HG03457 (cell line): ENCODE data around the gene COLEC12.

Experiments used
- ATAC-seq: cut with Tn5 transposase; IDR thresholded peaks from one replicate; pipeline ENCODE4 v1.9.1; 2021; ENCODE audit warnings: moderate number of reproducible peaks; ENCODE audit not compliant: unreplicated experiment

The COLEC12 gene

DNA sequence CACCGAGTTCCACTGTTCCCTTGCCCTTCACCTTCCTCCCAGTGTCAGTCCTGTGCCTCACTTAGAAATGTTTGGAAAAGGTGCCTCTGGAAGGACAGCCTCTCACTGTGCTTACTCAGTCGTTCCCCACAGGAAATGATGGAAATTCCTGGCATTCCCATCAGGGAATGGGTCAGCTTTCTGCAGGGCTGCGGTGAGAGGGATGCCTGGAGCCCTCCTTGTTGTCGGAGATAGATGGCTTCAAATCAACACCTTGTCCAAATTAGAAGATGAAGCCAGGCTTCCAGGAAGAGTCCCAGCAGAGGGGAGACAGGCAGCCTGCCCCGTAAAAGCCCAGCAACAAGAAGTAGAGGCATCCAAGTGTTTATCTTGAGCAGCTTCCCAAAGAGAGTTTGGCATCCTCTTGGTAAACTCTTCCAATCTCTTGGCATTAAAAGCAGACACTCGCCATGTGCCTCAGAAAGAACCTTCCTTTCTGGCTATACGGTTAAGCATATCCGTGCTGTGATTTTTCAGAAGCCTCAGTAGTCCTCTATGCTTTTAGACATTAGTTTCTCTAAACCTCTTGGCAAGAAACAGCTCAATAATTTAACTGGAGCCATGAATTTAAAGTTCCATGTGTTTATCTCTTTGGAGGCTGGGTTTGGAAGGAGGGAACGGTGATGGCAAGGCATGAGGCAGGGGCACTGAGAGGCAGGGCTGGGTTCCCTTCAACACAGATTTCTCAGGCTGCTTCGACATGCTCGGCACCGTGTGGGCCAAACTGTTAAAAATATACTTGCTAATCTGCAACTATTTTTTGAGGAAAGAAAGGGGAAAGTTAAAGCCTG lies 25.1 kb downstream of the COLEC12 start:
- no peak for ATAC-seq

DNA sequence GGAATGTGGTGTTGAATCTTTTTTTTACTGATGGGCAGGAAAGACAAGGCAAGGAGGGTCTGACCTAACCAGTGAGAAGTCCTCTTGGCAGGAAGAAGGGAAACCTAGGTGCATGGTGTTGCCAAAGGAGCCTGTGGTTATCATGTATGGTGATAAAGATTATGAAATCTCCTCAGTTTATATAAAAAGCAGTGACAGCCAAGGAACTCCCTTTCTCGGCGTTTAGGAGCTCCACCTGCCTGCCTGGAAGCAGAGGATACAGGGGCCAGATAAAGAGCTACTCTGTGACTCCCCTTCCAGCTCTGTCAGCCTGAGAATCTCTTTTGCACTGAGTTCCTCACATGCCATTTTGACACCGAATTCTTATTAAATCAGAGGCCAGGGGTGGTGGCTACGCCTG lies 26.1 kb downstream of the COLEC12 start:
- no peak for ATAC-seq

DNA sequence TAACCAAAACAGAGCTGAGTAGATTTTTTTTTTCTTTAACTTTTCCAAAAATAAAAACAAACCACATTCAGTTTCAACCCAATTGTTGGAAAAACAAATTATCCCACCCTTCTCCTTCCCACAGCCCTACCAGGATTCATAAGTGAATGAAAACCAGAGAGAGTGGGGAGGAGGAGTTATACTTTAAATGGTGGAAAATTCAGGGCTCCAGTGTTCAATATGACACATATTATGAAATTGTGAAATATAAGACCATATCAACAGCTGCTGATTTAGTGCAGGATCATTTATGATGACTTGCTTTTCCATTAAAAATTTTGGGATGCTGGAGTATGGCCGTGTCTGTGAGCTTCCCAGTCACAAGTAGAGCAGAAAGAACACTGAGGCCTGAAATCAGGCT lies 26.7 kb downstream of the COLEC12 start:
- no peak for ATAC-seq

DNA sequence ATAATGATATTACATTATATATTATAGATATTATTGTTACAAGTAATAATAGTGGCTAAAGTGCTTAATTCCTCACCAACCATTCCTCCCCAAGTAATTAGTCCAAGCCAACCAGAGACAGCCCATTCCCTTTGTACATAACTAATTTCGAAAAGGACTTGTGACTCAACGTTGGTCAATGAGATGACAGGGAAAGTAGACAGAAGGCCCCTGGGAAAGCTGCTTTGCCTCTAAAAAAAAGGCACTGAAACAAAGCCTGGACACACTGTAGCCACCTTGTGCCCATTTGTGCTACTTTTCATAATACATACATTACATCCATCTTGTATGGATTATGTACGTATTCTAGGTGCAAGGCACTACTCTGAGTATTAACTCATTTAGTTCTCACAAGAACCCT lies 28.8 kb downstream of the COLEC12 start:
- ATAC-seq: no peak

DNA sequence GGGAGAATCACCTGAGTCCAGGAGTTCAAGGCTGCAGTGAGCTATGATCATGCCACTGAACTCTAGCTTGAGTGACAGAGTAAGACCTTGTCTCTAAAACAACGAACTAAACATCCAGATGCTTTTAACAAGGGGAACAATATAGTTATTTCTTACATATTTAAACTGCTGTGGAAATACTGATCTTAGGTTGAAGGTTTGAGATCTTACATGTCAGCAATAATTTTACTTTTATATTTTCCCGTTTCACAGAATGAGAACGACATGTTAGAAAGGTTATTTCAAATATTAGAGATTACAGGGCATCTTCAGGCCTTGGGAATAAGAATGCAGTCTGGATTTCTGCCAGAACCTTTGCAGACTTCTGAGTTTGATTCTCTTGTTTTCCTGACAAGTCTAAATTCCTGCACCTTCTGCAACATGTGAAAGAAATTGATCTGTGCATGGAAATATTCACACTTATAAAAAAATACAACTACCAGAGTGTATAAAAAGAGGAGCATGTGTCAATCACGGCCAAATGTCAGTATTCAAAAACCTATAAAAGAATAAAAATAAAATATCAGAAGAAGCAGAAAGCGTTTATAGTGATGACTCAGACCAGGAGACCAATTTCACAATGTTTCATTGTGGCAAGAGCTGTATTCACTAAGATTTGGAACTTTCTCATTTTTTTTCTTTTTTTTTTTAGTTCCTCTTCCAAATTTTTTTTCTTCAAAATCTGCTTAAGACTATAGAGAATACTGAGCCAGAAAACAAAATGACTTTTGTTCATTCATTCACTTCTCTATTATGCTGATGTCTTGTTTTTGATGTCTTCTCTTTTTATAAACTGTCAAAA lies 29.6 kb downstream of the COLEC12 start:
- ATAC-seq: no peak

DNA sequence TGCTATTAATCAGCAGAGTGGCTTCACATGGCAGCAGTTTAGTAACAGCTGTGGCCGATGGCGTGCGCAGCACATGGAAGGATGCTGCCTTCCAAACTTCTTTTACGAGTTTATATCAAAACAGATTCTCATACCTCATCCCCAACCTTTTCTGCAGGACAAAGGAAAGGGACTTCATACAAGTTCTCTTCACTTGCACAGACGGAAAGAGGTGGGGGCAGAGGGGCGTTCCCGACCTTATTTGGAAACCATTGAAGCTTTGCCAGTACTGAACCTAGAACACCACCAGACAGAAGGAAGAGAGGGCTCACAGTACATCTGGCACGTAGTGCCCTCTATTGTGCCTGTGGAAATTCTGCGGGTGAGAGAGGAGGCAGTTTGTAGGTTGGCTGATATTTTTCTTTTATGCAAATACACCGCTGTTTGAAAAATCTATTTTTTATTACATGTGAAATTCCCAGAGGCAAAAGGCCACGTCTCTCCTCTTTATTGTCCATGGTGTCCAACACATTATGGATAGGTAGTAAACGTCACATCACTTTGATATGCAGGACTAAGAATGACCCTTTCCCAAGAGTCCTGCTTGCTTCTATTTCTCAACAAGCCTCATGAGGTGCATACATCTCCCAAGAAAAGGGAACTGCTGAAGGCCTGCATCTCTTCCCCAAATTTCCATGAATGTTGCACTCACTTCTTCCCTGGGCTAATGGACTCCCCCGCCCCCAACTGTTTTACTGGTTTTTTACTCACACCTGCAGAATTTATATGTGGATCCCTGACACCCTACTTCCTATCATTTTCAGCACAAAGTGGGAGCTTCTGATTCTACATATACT lies 31.3 kb downstream of the COLEC12 start:
- ATAC-seq: no peak

DNA sequence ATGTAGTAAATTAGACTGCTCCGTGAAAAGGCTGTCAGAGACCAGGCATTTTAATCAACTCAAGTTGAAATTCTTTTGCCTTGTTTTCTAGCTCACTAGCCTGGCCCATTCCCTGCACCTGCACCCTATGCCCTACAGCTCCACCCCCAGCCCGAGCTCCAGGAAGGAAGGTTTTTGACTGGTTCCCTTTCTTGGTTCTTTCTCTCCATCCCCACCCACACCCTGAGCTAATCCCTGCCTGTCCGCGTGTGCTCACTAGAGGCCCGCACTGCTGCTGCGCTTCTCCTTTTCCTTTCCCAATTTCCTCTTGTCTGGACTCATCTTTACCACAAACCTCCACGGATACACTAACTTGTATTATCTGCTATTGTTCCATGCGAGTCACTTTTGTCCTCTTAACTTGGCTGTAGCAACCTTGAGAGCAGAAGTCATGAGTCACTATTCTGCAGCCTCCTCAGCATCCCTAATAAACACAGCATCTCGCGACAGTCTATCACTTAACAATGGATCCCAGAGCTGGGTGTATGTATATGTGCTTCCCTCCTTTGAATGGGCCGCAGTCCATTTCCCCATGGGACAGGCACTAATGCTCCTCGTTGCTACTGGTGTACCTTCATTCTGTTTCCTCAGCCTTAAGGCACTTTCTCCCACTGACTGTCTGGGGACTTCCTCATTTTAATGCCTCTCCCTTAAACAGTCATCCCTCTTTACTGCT lies 36.5 kb downstream of the COLEC12 start:
- ATAC-seq: no peak

DNA sequence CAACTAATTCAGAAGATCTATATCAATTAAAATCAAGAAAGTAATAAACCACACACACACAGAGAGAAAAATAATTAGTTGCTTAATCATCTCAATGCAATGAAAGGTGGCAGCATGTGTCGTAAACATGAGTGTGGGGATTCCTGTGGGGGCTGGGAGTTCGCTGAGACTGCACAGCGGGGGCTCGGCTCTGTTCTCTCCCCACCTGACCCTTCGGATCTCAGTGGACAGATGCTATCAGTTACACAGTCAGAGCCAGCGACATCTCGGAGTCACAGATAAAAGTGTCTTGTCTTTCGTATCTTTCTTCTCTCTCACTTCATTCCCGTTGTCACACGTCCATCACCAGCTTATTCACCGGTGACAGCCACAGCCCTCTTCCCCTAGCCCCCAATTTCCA lies 37.1 kb downstream of the COLEC12 start:
- ATAC-seq: no peak

DNA sequence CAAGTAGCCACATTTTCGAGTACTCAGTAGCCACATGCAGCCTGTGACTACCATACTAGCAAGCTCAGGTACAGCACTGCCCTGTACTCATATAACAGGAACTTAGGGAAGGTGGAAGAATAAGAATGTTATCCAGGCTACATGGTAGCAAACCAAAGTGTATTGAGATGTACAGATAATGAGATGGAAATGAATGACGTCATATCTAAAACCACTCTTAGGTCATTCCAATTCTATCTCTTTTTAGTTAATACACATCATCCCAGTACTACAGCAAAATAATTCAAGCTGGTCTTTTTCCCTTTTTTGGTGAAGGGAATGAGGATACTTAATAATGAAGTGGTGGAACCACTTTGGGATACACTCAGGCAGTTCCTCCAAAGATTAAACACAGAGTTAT lies 38.7 kb downstream of the COLEC12 start:
- no peak for ATAC-seq

DNA sequence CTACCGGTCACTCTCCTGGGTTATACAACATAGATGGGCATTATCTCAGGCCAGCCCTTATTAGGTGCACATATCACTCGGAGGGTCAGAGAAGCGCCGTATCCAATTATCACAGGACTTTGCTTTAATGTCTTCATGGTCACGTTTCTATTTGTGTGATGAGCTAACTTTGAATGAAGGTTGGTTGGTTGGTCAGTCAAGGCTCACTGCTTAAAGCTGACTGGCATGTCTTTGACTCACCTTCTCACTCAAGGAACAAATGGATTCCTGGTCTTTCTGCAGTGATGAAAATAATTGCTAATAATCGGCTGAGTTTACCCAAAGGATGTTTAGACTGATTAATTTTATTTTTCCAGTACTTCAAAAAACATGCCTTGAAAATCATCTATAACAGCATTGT lies 39.7 kb downstream of the COLEC12 start:
- no peak for ATAC-seq

DNA sequence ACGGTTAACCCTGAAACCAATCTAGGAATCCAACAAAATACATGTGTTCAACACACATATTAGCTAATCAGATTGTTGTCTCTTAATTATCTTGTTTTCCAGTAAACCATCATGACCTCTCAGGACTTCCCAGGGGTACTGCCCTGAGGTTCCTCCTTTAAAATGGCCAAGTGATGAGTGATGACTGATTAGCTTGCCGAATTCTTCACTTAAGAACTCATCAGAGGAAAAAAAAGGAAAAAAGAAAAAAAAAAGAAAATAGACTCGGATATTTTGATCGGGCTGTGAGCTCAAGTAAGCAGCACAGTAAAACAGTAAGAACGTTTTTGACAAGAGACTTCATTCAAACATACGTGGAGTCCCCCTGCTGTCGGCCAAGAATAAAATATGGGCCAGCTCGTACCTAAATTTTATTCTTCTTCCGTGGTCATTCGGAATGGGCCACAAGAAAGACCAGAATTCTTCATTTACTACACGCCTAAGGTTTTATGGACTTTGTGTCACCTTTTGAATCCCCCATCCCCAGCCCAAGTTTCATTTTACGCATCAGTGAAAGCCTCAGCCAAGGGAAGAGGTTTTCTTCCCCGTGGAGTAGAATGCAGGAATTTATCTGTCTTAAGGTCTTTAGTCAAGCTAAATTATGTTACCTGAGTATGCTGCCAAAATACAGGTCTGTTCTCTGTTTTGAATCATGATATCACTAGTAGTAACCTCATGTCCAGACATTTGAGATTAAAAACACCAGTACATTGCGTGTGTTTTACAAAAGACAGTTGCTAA lies 40.5 kb downstream of the COLEC12 start:
- no peak for ATAC-seq

DNA sequence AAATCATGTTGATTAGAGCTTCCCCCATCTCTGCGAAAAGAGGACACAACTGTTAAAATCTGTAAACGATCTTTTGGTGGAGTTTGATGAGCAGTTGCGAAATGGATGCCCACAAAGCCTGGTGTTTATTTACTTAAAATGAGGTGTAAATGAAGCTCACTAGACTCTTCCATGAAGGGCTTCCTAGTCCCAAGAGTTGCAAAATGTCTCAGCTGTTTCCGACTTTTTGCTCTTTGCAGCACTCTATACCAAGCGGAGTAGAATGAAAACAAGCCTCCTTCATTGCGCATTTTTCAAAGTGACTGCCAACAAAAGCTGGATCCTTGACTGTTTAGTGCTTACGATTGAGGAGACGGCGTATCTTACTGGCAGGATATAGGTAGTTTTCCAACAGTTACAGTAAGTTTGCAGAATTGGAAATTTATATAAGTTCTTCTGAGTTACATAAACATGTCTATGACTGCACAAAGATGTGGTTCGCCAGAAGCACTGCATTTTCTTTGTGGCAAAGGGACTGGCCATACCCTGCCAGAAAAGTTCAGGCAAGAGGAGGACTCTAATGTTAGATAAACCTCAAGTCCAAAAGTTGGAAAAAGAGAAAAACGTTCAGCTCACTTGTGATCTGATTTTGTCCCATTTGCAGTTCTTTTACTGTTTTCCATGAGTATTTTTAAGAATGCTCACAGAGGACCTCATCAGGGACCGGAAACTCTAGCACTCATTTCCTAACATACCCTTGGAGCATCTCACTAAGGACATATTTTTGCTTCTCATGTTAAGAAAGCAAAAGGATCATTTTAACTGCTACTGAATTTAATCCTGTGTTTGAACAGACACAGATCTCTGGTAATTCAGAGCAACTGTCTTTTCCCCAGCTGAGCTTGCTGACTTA lies 42.7 kb downstream of the COLEC12 start:
- ATAC-seq: no peak

DNA sequence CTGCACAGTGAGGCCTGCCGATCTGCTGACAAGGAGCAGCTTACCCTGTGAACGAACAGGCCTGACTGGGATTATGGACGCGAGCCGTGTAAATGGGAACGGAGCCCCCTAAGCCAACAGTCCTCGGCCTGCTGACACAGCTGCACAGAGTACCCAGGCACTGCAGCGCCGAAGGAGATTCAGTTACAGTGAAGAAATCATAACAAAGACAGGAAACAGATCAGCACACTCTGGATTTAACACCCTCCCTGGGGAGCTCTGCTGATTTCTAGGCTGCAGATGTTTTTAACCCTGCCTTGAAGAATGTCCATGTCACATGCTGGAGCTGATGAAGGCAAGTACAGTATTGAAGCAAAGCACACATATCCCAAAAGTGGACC lies 43.4 kb downstream of the COLEC12 start:
- no peak for ATAC-seq

DNA sequence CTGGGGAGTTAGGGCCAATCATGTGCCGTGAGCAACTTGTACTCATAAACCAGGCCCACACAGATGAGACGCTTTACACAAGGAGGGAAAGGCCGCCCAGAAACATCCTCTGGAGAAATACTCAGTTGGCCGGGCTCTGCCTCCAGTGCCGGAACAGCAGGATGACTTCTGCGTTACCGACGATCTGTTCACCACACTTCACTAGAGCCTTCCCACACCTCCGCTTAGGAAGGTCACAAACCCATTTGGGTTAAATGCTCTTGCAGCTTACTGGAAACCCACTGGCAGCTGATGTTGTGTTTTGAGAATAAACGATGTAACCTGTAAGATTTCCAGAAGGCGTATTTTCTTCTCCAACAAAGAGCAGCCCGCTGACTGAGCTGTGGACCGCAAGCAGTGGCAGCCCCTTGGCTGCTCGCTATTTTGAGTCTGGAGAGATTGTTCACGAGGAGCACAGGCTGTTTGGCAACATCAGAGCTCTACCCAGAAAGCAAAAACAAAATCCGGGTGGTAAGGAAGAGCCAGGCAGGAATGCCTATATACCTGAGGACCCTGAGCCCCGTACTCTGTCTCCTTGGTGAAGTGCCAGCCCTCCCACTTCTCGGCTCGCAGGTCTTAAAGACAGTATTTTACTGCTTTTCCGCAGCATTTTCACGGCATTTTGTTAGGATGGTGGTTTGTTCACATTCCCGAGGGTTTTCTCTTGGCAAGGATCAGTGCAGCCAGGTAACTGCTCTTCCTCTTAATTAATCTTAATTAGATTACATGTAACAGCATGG lies 44.0 kb downstream of the COLEC12 start:
- no peak for ATAC-seq

DNA sequence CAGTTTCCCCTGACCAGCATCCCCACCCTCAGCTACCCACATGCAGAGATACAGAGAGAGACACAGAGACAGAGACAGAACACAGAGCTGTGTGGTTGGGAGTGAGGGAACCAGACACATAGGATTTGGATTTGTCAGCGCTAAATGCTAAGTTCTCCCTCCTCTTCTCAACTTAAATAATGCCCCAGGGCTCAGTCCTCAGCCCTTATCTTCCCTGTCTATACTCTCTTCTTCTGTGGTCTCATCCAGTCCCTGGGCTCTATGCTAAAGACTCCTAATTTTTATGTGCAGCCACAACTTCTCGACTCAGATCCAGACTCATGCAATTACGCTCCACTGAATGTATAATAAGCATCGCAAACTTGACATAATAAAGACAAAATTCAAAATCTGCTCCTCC lies 47.1 kb downstream of the COLEC12 start:
- ATAC-seq: no peak

DNA sequence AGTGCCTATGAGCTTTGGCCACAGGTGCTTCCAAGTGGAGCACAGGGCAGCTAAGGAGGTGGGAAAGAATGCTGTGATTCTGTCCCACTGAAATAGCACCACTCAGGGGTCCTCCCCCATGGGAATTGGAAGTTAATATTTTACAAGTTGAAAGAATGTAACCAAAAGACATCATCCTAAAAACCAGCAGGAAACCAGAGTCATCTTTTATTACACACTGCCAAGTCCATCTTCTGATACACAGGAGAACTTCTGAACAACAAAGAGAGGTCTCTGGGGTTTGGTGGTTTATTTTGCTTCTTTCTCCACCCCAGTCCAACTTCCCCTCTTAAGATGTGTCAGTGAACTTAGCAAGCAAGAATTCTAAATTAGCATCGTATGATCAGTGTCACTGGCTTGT lies 47.7 kb downstream of the COLEC12 start:
- no peak for ATAC-seq

DNA sequence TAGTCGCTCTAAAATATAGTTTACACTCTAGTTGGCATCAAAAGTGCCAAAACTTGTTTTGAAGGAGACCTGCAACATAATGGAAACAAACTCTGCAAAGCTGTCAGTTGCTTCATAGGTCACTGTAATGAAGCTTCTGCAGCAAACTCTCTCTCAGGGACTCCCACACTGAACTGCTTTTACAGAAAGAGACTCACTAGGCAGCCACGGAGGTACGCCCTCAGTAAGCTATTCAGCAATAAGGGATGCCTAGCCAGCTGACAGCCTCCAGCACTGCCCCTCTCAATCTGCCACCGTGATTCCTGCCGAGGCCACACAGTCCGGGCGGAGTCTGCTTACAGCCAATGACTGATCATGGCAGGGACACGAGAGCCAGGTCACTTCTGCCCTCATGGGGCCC lies 51.1 kb downstream of the COLEC12 start:
- no peak for ATAC-seq

DNA sequence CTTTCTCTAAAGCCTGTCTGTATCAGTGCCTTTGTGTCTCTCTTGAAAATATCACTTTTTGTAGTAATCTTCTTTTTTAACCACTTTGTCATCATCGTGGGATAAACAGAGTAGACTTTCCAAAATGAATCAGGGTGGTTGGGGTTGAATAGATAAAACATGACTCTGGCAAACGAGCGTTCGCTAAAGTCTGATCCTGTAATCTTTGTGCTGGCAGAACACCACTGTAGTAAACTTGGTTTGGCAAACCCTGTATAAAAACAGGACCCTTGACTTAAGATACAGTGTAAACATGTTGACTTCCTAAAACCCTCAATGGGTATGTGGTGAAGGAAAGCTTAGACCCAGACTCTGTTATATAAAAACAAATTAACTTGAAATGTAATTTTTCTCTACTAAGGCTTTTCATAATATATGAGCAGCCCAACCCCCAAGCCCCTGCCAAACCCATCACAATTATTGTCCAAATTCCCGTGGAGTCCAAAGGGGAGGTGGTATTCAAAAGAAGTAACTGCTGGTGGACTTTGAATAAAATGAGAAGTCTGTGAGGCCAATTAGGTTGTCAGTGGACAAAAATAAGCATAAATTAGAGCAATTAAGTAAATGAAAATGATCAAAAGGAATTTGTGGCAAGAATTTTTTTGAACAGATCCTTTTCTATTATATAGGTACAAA lies 52.2 kb downstream of the COLEC12 start:
- ATAC-seq: no peak
